KG1 (cell line): ENCODE measurements around the gene SHROOM3.

Source experiments
- DNase-seq: peaks from one replicate; lab custom pipeline; 2025; lab: John Stamatoyannopoulos, UW

Gene SHROOM3

GRCh38 chr4:76751612-76752343, 316.7 kb downstream of the SHROOM3 start:
- no peak for DNase-seq

- no peak for DNase-seq
These were observed 318.0 kb downstream of the SHROOM3 start for GRCh38 chr4:76752861-76753501.

DNA sequence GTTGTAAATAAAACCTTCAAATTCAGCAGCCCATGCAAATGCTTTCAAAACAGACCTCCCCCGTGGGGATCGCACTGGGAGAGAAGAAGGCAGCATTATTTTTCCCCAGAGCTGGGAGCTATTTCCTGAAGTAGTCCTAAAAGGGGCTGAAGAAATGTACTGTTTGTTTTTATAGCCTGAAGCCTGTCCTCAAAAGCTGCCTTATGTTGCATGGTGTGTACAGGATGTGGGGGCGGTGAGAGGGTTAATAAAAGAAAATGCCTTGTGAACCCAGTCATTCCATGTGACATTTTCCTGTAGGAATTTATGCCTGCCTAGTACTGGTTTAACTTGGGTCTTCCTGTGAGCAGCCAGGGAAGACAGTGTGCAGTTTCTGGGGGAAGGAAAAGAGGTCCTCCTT, 318.8 kb downstream of the SHROOM3 start:
- no peak for DNase-seq

- no peak for DNase-seq
These were observed 319.4 kb downstream of the SHROOM3 start for GRCh38 chr4:76754439-76754838.

DNA sequence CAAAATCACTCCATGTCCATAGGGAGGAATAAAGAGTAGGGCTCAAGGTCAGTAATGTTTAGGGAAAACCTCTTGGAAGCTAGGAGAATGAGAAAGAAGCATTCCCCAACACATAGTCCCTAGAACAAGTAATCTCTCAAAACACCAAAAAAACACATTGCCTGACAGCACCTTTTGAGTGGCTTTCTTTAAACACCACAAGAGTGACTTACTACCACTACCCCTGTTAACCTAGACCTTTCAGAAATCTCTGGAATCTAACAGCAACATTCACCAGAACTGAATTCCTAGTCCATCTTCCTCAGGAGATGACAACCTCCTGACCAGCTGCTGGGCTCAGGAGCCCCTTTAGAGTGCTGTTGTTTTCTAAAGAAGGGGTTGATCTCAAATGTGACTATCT, 320.7 kb downstream of the SHROOM3 start:
- no peak for DNase-seq

- DNase-seq, result no peak
These were observed 321.4 kb downstream of the SHROOM3 start for GRCh38 chr4:76756416-76756815.

DNA sequence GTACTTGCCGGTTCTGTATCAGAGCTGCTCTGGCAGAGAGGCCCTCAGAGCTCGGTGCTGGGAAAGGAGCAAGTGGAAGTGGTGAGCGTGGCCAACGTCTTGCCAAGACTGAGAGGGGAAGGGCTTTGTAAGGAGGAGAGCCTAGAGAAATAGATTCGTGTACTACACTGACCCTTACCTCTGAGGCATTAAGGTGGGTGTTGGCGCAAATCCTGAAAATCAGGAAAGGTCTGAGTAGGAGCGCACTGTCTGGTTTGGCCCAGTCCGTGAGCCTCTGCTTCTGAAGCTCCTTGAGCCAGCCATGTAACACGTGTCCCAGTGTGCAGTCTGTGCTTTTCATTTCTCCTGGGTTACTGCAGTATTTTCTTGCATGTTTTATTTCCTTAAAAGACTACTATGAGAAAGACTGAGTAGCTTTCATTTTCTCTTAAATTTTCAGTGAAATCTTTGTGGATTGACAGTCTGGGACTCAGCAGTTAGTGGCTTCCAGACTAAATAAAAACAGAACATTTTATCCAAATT, 322.4 kb downstream of the SHROOM3 start:
- DNase-seq, result no peak

DNA sequence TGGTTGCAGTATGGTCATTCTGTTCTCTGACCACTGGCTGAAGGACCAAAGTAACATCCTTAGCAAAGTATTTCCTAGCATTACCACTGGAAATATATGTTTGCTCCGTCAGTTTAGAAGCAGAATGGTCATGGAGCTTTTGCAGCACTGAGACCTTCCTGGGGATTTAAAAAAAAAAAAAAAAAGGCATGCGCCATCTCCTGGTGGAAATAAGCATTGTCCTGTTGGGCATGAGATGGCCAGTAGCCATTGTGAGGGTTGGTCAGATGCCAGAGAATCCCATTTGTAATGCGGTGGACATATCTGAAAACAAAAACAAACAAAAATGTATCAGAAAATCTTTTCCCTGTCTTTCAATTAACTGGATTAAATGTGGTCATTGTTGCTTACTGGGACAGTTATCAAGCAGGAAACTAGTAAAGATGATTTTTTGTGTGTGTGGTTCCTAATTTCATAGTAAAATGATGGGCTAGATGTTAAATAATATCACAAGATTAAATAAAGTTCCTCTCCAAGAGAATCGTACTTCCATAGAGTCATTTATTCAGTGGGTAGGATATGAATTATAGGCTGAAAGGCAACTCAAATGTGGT, 323.4 kb downstream of the SHROOM3 start:
- DNase-seq, result no peak

DNA sequence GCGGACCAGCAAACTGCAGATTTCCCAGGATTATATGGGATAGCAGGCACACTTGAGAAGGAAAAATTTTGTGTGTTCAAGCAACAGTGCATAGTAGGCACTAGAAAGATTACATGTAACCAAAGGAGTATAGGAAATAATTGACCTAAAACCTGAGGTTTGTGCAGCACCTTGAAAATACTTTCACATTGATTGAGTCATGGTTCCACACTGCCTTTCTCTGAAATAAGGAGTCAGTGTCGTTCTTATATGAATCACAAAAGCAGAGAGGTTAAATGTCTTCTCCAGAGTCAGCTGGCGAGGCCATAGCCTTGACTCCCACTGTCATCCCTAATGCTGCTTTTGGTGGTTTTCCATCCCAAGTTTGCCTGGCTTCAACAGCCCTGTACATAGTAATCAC, 324.0 kb downstream of the SHROOM3 start:
- DNase-seq, result no peak

DNA sequence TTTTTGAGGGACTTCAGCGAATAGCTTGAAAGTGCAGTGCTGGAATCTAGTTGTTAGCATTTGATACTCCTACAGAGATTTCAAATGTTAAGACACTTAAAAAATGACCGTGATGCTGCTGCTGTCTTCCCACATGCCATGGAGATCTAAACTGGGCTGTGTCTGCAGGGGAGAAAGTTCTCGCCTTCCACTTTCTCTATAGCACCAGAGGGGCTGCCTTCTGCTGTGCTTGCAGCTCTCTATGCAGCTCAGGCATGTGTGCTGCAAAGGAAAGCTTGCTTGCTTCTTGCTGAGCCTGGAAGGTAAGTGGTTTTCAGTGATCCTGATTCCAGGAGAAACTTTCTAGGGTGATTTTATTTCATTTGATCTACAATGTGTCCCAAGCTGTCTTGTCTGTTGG, 325.2 kb downstream of the SHROOM3 start:
- DNase-seq, result no peak

DNA sequence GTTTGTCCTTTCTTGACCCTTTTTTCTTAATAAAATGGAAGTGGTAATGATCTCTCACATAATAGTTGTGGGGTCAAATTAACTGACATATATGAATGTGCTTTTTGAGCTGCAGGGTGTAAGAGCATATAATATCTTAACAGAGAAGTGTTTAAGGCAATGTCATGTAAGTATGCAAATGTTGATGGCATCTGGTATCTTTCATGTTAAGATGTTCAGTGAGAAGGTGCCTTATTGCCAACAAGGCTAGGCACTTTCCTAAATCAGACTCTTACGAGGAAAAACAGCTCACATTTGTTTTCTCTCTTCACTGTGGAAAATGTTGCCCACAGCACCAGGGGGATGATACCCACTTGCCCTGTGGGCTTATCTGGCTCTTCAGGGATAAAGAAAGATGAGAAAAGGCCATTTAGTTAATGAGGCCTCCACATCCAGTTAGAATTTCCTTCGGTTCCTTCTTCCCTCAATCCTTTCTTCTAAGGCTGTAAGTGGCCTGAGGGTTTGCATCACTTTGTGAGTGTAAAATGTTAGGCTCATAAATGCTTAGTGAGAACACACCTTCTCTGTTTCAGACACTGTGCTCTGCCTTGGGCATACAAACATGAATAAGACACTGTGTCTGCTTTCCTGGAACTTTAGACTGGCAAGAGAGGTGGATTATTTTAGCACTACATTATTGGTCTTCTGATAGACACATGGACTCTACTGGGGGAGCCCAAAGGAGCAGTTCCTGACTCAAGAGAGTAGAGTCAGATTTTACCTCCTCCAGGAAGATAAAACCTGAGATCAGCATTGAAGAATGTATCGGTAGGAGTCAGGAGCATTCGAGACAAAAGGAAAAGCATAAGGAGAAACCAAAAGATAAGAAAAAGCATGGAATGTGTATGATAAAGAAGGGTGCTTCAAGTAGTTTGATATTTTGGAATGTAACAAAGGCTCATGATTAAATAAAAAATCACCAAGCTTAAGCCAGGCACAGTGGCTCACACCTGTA, 327.4 kb downstream of the SHROOM3 start:
- no peak for DNase-seq

GRCh38 chr4:76764251-76764650, 329.2 kb downstream of the SHROOM3 start:
- DNase-seq, result no peak

DNA sequence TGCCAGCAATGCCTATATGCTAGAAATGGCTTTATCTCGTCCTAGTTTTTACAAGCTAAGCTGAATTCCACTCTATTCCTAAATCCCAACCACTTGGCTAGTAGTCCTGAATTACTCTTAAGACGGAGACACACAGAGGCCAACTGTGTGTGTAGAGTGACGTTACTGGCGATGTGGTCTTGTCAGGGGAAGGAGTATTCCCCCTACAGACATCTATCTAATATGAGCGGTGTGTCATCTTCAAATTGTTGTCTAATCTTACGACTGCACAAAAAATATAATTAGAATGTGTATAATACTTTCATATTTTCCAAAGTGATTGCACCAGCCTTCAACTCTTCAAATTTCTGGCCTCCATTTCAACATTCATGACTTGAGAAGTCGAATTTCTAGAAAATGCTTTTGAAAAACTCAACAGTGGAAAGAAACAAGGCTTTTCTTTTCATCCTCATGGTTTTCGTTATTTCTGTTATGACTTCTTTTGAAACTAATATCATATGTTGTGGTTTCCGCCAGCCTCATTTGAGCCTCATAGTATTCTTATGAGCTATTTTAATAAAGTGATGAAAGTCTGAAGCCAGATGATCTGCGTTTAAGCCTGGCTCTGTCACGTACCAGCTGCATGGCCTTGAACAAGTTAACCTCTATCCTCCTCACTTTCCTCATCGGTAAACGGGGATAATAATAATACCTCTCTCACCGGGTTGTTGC, 330.6 kb downstream of the SHROOM3 start:
- no peak for DNase-seq

DNA sequence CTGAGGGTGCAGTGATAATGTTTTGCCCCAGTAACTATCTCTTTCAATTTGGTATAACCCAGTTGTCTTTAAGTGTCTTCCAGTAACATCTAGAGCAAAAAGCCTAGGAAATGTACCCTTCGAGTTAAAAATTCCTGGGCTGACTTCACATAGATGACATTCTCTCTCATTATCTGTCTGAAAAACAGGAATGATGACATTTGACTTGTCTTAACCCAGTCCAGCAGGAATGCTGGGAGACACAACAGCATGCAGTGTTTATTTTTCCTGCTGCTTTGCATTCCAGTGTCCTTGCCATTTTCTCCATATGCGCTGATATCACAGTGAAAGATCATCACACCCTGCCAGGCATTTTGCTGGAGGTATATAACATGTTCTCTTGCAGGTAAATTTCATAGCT, 333.0 kb downstream of the SHROOM3 start:
- no peak for DNase-seq

DNA sequence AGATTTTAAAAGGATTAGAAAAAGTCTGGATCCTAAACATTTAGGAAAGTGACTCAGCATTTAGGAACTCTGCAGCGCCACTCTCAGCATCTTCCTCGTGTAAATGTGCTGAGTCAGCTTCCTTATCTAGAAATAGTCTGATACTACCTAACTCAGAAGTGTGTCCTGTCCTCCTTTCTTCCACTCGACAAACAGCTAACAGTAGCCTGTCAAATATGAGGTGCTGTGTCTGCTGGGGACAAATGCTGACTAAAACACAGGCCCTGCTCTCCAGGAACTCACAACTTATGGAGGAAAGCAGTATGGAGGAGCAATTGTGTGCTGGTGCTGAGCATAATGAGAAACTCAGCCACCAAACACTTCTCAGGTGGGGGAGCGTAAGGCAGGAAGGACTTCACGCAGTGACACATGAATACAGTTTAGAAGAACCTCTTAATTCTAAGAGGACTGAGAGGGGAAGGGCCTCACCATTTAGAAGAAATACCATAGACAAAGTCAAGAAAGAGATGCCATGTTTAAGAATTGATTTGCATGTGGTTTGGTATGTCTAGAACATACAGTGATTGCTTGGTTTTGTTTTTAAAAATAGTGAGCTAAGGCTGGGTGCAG, 337.6 kb downstream of the SHROOM3 start:
- DNase-seq, result no peak

DNA sequence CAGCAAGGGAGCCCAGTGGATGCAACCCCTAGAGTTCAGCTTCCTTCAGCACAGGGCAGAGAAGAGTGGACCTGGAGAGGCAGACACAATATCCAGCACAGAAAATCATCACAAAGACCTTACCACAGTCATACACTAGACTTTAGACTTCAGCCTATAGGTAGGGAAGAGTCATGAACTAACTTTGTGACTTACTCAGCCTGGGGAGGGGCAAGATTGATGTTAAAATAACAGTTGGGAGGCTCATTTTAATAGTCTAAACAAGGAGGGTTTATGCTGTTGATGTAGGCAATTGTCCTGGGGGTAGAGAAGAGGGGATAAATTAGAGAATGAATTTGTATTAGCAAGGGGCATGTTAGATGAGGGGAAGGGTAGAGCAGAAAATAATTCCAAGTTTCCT, 338.7 kb downstream of the SHROOM3 start:
- no peak for DNase-seq

DNA sequence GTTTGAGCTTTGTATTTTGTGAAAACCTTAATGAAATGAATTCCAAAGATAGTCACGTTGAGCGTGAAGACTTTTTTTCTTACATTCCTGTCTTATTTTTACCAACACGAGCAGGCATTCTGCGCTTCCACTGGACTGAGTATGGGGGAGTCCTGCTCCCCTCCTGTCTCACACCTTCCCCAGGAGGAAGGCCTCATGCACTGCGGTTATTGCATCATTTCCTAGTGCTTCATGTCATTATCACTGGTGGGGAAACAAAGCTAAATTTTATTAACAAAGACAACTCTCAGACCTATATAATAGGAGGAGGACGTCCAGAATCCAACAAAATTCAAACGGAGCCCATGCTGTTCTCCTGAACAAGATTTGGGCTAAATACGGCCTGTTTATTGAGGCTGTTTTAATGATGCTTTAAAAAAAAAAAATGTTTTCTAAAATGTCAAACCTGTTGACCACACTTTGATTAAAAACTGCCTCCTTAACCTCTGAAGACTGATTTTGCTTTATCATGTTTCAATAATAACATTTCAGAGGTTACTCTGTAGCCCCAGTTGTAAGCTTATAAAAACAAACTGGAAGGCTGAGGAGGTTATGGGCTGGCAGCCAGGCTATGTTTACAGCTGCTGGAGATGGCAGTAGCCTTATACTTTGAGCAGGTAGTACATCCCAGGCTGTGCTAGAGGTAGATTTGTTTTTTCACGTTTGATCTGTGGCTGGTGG, 344.9 kb downstream of the SHROOM3 start:
- no peak for DNase-seq

DNA sequence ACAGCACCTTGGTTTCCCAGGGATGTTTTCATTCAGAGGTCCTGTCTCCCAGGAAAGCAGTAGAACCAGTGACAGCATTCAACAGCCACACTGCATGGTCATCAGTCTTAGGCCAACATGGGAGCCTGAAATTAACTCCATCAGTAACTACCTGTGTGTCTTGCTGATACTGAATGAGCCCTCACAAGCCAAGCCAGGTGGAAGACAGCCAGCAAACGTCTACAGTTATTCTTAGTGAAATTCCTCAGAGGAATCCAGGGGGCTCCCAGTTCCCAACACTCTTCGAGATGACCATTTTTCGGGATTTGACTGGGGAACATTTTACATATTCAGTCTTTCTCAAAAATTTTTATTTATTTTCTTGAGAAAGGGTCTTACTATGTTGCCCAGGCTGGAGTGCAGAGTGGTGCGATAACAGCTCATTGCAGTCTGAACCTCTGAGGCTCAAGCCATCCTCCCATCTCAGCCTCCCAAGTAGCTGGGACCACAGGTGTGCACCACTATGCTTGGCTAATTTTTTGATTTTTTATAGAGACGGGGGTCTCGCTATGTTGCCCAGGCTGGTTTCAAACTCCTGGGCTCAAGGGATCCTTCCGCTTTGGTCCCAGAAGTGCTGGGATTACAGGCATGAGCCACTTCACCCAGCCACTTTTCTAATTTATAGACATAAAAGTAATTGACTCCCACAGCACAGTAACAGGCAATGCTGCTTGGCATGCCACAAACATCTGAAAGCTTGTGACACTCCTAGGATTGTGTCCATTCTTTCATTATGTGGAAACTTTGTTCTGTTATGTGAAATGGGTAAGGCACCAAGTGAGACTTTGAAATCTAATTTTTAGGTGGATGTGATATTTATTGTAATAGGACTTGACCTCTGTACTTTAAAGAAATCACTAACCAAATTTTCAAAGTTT, 346.0 kb downstream of the SHROOM3 start:
- no peak for DNase-seq
